GM18499 (cell line): Measurements from ENCODE around the gene C11orf86.
"Not testable (repeated sequence)": the region's sequence is repeated elsewhere in the genome, so short reads cannot be mapped to it uniquely, and the experiment has no call there.

Experiments used
- ATAC-seq: cut with Tn5 transposase; IDR thresholded peaks from one replicate; pipeline ENCODE4 v1.9.1; 2021; ENCODE audit warnings: moderate number of reproducible peaks; ENCODE audit not compliant: insufficient read depth, unreplicated experiment

C11orf86 gene, protein sequence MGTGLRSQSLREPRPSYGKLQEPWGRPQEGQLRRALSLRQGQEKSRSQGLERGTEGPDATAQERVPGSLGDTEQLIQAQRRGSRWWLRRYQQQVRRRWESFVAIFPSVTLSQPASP

DNA sequence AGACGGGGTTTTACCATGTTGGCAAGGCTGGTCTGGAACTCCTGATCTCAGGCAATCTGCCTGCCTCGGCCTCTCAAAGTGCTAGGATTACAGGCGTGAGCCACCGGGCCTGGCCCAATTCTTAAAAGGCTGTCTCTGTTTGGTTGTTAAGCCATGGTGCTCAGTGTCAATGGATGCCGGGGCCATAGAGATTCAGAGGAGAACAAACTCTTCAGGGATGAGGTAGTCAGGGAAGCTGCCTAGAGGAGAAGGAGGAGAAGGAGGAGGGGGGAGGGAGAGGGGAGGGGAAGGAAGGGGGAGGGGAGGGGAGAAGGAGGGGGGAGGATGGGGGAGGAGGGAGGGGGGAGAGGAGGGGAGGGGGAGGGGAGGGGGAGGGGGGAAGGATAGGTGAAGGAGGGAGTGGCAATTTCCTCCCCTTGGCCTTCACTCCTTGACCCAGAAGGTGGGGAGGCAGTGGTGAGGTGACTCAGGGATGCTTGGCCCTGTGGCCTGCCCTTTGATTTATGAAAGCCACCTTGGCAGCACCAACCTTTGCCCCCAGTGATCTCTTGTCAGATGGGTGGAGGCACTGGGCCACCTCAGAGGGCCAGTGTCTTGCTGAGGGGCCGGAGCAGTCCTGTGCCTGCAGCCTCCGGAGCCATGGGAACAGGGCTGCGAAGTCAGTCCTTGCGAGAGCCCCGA is at the start of gene C11orf86:
TSS of gene C11orf86 (plus strand) at position 581 of the 681 bp plus-strand sequence. CDS start at position 640, 59 bp downstream.
- no peak for ATAC-seq

DNA sequence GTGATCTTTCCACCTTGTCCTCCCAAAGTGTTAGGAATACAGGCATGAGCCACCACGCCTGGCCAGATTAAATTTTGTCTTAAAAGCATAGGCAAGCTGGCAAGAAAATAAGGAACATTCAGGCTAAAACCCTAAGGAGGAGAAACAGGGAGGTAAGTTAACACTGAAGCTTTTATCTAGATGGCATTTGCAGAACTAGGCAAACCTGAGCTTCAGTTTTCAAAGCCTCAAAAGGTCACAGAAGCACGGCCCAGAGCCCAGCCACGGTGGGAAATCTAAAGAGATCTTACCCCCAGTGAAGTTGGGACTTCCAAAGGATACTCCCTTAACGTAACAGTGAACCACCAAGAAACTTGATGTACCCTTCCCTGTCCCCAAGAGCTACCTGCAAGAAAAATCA is 45.4 kb upstream of the C11orf86 start:
- ATAC-seq = no peak

DNA sequence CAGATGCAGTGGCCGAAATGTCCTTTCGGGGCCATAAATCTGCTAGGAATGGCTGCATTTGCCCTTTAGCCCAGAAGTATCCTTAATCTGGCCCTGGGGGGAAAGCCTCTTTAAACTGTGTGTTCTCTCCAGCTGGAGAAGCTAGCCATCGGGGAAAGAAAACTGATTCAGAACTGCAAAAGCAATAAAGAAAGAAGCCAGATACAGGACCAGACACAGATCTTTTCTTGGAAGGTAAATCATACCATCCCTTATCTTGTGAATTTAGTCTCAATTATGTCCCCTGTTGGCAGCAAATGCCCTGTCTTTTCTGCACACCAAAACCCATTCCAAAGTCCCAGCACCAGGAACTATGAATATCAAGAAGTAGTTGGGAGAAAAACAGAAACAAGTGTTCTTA is 42.6 kb upstream of the C11orf86 start:
- ATAC-seq = no peak

DNA sequence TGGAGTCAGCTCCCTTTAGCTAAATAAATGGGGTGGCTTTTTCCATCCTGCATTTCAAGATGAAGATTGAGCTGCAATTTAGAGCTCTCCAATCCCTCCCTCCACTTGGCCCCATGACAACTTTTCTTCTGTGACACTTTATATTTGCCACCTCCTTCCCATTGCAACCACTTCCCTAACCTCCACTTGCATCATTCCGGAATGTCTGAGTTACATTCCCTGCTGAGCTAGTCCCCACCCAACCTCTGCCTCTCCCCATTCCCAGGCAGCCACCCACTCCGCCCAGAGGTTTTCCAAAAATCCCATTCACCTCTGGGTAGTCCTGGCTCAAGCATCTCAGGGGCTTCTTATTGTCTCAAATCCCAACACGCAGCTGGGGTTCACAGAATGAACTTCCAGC is 41.6 kb upstream of the C11orf86 start:
- no peak for ATAC-seq

DNA sequence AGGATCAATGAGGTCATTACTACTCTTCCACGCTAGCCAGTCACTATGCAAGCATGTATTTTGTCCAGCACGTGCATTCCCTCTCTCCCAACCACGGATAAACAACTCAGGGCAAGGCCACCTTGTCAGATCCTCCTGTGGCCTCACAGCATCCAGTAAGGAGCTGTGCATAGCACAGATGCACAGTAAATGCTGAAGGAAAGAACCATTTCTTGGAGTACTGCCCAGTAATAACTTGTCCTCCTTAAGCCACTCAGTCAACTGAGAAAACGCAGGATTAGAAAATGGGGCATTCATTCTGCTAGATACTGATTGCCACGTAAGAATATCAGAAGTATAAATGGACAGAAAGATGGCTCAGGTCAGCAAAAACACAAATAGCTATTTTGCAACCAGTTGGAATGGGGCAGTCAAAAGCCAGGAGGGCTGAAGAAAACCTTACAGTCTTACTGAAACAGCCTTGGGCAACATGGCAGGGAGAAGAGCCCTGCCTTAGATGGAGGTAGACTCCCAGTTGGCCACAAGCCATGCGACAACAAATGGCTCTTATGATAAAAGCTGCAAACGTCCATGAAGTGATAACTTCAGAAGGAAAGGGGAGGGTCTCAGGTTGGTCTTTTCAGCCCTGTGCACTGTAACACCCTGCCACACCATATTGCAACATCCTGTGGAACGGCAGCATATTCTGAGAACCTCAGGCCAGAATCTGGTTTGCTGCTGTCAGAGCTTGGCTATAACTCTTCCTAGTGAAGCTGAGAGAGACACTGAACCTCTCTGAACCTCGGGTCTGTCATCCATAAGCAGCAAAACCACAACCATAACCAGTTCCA is 39.9 kb upstream of the C11orf86 start:
- ATAC-seq = no peak

DNA sequence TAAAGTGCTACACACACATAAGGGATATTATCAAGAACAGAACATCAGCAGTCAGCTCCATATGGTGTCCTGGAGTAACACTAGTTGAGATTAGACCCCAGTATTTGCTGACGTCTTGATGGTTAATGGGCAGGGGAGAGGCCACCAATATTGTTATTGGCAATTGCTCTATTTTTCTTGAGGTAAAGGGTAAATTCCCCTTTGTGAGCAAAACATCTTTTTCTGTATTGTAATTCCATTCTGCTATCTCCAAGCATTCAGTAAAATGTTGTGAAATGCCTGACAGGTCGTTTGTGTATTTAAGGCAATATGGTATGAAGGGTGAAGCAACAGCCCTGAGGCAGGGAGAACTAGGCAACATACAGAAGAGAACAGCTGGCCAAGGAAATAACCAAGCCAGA is 38.8 kb upstream of the C11orf86 start:
- no peak for ATAC-seq

DNA sequence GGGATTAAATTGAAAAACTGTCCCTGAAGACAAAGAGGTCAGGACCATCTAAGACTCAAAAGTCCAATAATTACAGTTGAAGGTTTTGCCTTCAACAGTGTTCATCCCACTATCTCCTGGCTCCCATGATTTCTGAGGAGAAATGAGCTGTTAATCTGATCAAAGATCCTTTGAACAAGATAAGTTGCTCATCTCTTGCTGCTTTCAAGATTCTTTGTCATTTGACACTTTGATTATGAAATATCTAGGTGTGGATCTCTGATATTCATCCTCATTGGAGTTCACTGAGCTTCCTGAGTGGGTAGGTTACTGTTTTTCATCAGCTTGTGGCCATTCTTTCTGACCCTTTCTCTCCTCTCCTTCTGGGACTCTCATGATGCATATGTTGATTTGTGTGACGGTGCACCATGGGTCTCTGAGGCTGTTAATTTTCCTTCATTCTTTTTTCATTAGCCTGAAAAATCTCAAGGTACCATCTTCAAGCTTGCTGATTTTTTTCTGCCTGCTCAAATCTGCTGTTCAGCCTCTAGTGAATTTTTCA is 37.8 kb upstream of the C11orf86 start:
- ATAC-seq = no peak

DNA sequence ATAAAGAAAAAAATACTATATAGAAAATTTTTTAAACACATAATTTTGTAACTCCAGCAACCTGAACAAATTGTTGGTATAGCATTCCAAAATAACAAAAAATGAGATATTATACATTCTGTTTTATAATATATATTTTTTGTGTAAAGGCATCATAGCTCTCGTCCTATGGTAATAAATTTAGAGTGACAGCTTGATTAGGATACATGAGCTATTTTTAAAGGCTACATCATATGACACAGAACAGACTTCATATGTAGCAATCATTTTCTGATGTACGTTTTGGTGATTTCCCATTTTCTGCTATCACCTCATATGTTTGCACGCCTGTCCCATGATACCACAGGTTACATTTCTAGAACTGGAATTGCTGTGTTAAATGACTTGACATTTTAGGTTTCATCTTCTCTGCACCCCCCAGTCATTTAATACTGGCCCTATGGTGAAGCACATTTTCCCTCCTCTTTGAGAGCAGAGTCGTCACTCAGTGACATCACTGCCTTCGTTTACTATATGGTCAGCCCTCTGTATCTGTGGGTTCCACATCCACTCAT is 36.4 kb upstream of the C11orf86 start:
- no peak for ATAC-seq

DNA sequence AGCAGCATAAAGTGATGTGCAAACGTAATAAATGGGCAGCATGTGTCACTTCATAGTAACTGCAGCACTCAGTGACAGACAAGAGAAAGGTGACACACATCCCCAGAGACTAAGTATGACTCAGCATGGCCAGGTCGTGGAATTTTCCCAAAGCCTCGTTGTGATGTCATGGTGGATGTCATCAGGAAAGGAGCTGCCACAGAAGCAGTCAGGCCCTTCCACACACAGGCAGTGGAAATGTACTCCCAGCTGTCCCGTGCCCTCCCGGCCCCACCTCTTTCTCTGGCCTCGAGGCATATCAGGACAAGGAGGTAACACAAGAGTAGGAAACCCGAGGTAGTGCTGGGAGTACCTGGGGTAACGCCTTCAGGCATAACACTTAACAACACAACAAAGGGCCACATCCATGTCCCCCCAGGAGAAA is 25.0 kb upstream of the C11orf86 start:
- no peak for ATAC-seq

DNA sequence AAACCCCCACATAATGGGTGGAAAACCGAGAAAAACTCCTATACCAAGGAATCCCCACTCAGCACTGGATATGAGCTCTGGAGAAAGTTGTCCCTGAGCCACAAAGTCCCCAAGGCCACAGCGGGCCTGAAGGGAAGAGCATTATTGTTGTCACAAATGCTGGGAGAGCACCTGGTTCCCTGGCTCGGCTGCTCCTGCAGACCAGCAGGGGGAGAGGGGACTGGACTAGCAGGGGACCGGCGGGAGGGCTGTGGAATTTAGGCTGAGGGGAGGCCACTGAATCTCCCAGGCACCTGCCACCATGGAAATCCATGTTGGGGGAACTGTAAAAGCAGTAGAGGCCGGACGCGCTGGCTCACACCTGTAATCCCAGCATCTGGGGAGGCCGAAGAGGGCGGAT is 24.0 kb upstream of the C11orf86 start:
- ATAC-seq = no peak

DNA sequence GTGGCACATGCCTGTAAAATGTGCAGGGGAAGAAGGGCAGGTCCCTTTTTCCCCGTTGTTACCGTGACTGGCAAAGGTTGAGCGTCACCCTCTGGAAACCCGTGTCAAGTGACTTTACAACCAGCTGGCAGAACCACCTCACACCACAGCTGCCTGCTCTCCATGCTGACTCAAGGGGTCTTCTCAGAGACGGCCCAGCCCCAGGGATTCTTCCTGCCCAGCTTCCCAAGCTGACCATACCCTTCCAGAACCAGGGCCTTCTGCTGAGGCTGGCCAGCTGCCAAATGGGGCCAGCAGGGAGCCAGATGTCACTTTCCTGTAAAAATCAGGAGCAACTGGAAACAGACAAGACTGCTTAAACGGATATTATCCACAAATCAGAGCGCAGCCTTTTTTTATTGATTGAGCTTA is 23.2 kb upstream of the C11orf86 start:
- ATAC-seq = no peak

DNA sequence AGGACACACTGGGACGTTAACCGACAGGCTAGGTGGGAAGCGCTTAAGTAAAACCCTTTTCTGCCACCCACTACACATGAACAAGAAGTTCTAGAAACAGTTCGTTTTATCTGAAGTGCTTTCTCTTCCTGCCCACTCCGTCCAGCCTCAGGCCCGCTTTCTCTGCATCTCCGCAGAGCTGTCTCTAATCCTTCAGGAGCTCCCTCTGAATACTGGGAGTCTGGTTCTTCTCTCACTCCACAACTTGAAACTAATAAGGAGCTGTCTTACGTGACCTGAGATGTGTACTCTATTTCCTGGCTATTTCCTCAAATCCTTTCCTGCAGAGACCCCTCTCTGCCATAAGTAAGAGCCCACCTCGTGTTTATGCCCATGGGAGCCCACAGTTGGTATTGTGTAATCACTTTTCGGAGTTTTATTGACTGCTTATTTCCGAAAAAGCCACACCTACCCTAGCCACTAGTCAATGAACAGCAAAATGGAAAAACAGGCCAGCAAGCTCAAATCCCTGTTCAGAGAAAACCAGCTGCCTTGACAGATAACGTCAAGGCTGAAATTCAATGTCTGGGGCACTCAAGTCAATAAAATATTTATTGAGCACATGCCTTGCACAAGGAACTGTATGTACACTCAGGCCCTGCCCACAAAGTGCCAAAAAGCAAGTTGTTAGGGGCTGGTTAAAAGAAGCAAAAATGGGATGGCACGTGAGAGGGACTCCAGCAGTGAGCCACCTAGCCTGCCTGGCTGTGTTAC is 21.8 kb upstream of the C11orf86 start:
- ATAC-seq = no peak

DNA sequence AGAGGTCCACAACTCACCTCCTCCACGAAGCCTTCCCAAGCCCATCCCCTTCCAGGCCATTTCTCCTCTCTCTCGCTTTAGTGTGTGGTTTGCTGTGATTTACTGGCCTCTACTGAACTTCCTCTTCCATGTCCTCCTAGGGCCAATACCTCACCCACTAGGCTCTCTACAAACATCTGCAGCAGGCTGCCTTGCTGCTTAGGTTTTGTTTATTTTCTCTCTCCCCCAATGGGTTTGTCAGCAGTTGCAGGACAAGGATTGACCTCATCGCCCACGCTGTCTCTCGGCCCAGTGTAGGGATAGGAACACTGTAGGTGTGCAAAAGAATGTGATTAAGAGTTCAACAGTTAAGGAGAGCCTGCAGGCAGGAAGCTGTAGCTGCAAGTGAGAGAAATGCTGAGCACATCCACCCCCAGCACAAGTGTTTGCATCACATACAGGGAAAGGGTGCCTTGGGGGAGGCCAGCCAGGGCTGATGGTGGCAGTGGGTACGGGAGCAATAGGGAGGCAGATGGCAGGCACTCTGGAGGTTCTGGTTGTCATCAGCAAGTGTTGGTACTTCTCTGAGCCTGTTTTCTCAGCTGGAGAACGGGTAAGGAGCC is 18.3 kb upstream of the C11orf86 start:
- no peak for ATAC-seq

DNA sequence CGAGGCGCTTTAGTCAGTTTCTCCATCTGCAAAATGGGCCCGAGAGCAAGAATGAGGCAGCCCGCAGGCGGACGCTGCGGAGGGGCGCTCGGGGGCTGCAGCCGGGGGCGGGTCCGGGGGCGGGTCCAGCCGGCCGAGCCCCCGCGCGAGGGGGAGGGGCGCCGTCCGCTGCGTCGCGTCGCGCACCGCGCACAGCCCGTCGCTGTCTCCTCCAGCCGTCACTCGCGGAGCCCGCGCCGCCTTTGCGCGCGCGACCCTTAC is 17.2 kb upstream of the C11orf86 start:
- ATAC-seq = no peak

DNA sequence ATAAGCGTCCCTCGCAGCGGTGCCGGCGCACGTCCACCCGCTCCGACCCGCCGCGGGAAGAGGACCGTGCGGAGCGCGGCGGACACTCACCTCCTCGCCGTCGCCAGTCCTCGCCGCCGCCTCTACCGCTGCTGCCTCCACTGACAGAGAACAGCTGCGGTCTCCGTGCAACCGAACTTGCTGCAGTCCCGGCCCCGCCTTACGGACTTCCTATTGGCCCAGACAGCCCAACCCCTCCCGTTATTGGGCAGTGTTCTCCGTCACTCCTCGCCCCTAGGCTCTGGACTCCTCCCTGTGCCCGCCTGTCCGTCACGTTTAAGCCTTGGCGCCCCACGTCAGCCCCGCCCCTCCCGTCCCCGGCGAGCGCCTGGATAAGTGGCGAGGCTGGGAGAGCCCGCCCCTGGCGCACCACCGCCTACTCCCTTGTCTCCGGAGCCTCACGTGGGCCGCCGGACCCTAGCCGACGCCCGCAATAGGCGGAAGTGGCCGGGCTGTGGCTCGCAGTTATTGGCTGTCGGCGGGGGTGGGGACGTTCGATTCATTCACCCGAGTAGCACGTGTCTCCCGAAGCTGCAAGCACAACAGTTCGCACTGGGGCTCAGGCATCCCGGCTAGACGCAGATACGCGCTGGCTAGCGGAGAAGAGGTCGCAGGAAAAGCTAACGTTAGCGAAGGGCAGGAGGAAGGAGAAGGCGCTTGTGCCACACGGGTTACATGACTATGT is 16.7 kb upstream of the C11orf86 start, which contains the start of gene PC:
TSS of gene PC (minus strand) at position 152 of the 724 bp plus-strand sequence. CDS start 86,224 bp downstream, outside the sequence.
- ATAC-seq = peak; percentile 75

DNA sequence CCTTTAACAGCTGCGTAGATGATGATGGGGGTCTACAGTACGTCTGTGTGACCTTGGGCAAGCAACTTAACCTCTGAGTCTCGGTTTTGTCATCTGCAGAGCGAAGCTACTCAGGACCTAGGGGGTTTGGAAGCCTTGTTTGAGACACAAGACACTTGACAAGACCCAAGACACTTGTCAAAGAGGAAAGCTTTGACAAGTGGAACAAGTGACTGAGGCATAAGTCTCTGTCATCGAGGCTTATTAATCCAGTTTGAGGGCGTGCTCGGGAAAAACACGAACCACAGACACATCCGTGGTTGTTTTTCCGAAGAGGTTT is 16.2 kb upstream of the C11orf86 start:
- ATAC-seq = no peak

DNA sequence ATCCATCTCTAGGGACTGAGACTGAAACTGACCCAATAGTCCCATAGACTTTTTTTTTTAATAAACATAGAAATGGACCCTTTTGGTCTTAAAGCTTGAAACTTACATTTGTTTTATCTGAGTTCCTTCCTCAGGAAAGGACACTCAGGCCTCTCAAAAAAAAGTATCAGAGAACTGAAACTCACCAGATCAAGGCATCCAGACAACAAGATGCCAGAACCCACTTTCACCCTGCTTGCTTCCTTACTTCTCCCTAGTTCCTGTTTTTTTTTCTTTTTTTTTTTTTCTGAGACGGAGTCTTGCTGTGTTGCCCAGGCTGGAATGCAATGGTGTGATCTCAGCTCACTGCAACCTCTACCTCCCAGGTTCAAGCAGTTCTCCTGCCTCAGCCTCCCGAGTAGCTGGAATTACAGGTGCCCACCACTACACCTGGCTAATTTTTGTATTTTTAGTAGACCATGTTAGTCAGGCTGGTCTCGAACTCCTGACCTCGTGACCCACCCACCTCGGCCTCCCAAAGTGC is 13.4 kb upstream of the C11orf86 start:
- not testable (repeated sequence) for ATAC-seq

DNA sequence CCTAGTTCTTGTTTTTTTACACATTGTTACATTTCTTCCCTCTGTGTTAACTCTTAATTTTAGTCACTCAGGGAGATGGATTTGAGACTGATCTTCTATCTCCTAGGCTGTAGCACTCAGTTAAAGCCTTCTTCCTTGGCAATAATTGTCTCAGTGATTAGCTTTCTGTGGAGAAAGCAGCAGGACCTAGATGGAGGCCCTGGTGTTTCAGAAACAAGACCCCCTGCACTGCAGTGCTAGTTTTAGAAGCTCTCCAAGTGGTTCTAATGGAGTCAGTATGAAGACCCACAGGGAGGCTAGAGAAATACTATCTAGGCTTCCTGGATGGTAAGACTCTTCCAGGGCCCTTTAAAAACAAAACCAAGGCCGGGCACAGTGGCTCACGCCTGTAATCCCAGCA is 12.9 kb upstream of the C11orf86 start:
- no peak for ATAC-seq

DNA sequence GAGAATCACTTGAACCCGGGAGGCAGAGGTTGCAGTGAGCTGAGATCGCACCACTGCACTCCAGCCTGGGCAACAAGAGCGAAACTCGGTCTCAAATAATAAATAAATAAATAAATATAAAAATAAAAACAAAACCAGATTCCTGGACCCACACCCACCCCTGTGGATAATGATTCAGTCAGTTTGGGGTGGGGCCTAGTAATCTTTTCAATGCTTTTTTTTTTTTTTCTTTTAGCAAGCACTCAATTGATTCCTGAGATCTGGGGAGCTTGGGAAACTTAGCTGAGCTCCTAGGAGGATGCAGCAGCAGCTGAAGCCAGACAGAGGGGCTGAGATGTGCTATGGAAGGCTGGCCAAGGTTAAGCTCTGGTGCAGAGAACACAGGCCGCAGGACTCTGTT is 12.3 kb upstream of the C11orf86 start:
- no peak for ATAC-seq
